GM21381 (cell line): ENCODE measurements around the gene ZNF718.
"Not testable (repeated sequence)": the region's sequence is repeated elsewhere in the genome, so short reads cannot be mapped to it uniquely, and the experiment has no call there.

Source experiments
- ATAC-seq: cut with Tn5 transposase; IDR thresholded peaks from one replicate; pipeline ENCODE4 v1.9.1; 2021; ENCODE audit warnings: mild to moderate bottlenecking, moderate library complexity; ENCODE audit not compliant: unreplicated experiment

The ZNF718 gene

GRCh38 chr4:124275-125081 lies at the start of gene ZNF718:
ZNF718 (plus strand) TSS chr4:124501; CDS start chr4:124671, 170 bp downstream.
- ATAC-seq: peak; percentile 98

GRCh38 chr4:85951-86350 lies 38.4 kb upstream of the ZNF718 start:
- ATAC-seq: no peak

GRCh38 chr4:86559-87324 lies 37.6 kb upstream of the ZNF718 start:
- ATAC-seq: not testable (repeated sequence)

- ATAC-seq: no peak
Observed at GRCh38 chr4:98386-98785, 25.9 kb upstream of the ZNF718 start.

- no peak for ATAC-seq
Observed at GRCh38 chr4:99863-100262, 24.4 kb upstream of the ZNF718 start.

- ATAC-seq: no peak
Observed at GRCh38 chr4:107083-107443, 17.2 kb upstream of the ZNF718 start.

GRCh38 chr4:107444-108429 lies 16.6 kb upstream of the ZNF718 start:
- ATAC-seq: no peak

- no peak for ATAC-seq
Observed at GRCh38 chr4:112771-113170, 11.5 kb upstream of the ZNF718 start.

- ATAC-seq: no peak
Observed at GRCh38 chr4:113732-114131, 10.6 kb upstream of the ZNF718 start.

- no peak for ATAC-seq
Observed at GRCh38 chr4:114149-114548, 10.2 kb upstream of the ZNF718 start.

GRCh38 chr4:116499-116898 lies 7.8 kb upstream of the ZNF718 start:
- ATAC-seq: no peak

GRCh38 chr4:120616-121015 lies 3.7 kb upstream of the ZNF718 start:
- ATAC-seq: no peak

GRCh38 chr4:121408-122084 lies 2.8 kb upstream of the ZNF718 start:
- ATAC-seq: no peak

GRCh38 chr4:123922-124274 lies 403 bp upstream of the ZNF718 start:
- ATAC-seq: not testable (repeated sequence)

GRCh38 chr4:125091-125771 lies 930 bp downstream of the ZNF718 start:
- peak; percentile 4 for ATAC-seq

GRCh38 chr4:125833-126232 lies 1.5 kb downstream of the ZNF718 start:
- no peak for ATAC-seq

- ATAC-seq: no peak
Observed at GRCh38 chr4:132483-132882, 8.2 kb downstream of the ZNF718 start.

- ATAC-seq: no peak
Observed at GRCh38 chr4:138935-139334, 14.6 kb downstream of the ZNF718 start.

GRCh38 chr4:139691-140090 lies 15.4 kb downstream of the ZNF718 start:
- ATAC-seq: no peak

- ATAC-seq: no peak
Observed at GRCh38 chr4:146621-147020, 22.3 kb downstream of the ZNF718 start.
